Body of pancreas (tissue), 4 donors: ENCODE measurements around the gene KIRREL3.

Source experiments
- CTCF ChIP-seq, 7 experiments: fragments of 450-650 bp in 4 of 7; fragments of 200-600 bp in 3 of 7; sonication (generic) in 3 of 7; IDR thresholded peaks; one replicate each; pipeline ENCODE4 v1.5.1; 2016 to 2019; ENCODE audit warnings: antibody characterized with exemption in 7 of 7
- POLR2A ChIP-seq, 3 donors: fragments of 450-650 bp; IDR thresholded peaks; one replicate each; pipeline ENCODE4 v1.6.1; 2016; ENCODE audit warnings: antibody characterized with exemption in 3 of 3, mild to moderate bottlenecking in 2 of 3

DNA sequence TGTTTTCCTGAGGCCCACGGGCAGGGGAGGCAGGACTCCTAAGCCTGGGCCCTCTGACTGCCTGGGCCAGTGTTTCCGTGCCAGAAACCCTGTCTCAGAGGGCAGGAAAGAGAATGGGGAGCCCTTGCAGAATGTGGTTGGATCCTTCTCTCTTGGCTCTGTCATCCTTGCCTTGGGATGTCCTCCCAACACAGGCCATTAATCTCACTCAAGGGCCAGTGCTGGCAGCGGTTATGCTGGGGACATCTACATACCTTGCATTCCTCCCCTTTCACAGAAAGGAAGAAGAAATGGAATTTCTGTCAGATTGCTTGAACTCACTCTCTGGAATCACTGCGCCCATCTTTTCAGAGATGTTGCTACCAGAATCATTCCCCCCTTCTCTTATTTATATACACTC lies 296.9 kb downstream of the KIRREL3 start:
- TF ChIP-seq POLR2A (IDR thresholded peaks at IDR 0.05) (no peak), CTCF (IDR thresholded peaks at IDR 0.05) (no peak)
